ENCODE measurements around the gene ISCU. TPM values are rescaled to one million over a fixed set of nuclear protein-coding genes. Genes with fewer than 3 reads are reported as not detected.
A peak's percentile ranks its signal among the peaks of the same experiment; 100 is the strongest.

ISCU gene
- total RNA-seq, 6 experiments from 2014 or later: 36.7 to 81.8 (median 58.4) TPM

GRCh38 chr12:108519558-108519957 lies 42.8 kb upstream of the ISCU start:
- TF ChIP-seq POLR2A (IDR thresholded peaks at IDR 0.05) (no peak), CTCF (IDR thresholded peaks at IDR 0.05) (peak in 1 of 4 donors; percentile 8)
- intact Hi-C loops (cut with DNase I): no loop called here
- H3K4me1 ChIP-seq: peaks cover 0 to 8% (median 3%) of the 10 kb centered on the region in 4 donors
- no peak overlapping the region for H3K27ac ChIP-seq
- H3K9me3 ChIP-seq: no peaks in the 10 kb centered on the region
- DNase-seq (no peak), ATAC-seq (no peak)
- 42% methylated on average over 3 of the region's 4 CpGs for WGBS (ENCODE audit: insufficient coverage, low coverage, low lambda C conversion rate, missing lambda C conversion rate)
- H3K27me3 ChIP-seq: no peaks in the 10 kb centered on the region
- no peak overlapping the region for H3K4me3 ChIP-seq
- H3K36me3 ChIP-seq: peaks cover 0 to 64% (median 24%) of the 10 kb centered on the region in 4 donors

GRCh38 chr12:108523365-108523764 lies 39.0 kb upstream of the ISCU start:
- Histone ChIP-seq H3K9me3 (no peaks in the 10 kb centered on the region), H3K4me1 (no peaks in the 10 kb centered on the region), H3K36me3 (peaks cover 0 to 90% (median 35%) of the 10 kb centered on the region in 4 donors), H3K27ac (no peak overlapping the region), H3K4me3 (no peak overlapping the region), H3K27me3 (no peaks in the 10 kb centered on the region)
- intact Hi-C loops (cut with DNase I): no loop called here
- TF ChIP-seq CTCF (IDR thresholded peaks at IDR 0.05) (no peak), POLR2A (IDR thresholded peaks at IDR 0.05) (no peak)
- 75% methylated on average over 4 of the region's 14 CpGs for WGBS (ENCODE audit: insufficient coverage, low coverage, low lambda C conversion rate, missing lambda C conversion rate)
- no peak for ATAC-seq
- no peak for DNase-seq

- no peak for ATAC-seq
- H3K4me3 ChIP-seq: no peak overlapping the region
- no CpG with 5 or more reads among the region's 5 CpGs for WGBS (ENCODE audit: insufficient coverage, low coverage, low lambda C conversion rate, missing lambda C conversion rate)
- H3K27ac ChIP-seq: no peak overlapping the region
- peaks cover 0 to 91% (median 43%) of the 10 kb centered on the region in 4 donors for H3K36me3 ChIP-seq
- no peak for TF ChIP-seq POLR2A (IDR thresholded peaks at IDR 0.05)
- TF ChIP-seq CTCF (IDR thresholded peaks at IDR 0.05): no peak
- DNase-seq: no peak
- H3K4me1 ChIP-seq: no peaks in the 10 kb centered on the region
- no peaks in the 10 kb centered on the region for H3K9me3 ChIP-seq
- no peaks in the 10 kb centered on the region for H3K27me3 ChIP-seq
- intact Hi-C loops (cut with DNase I): no loop called here
Measured at GRCh38 chr12:108525681-108526080, 36.7 kb upstream of the ISCU start.

GRCh38 chr12:108526482-108527165 lies 35.8 kb upstream of the ISCU start:
- 64% methylated on average over 3 of the region's 10 CpGs for WGBS (ENCODE audit: insufficient coverage, low coverage, low lambda C conversion rate, missing lambda C conversion rate)
- Histone ChIP-seq H3K4me1 (no peaks in the 10 kb centered on the region), H3K36me3 (peaks cover 0 to 90% (median 41%) of the 10 kb centered on the region in 4 donors), H3K27ac (no peak overlapping the region), H3K9me3 (no peaks in the 10 kb centered on the region), H3K4me3 (no peak overlapping the region), H3K27me3 (no peaks in the 10 kb centered on the region)
- intact Hi-C loops (cut with DNase I): no loop called here
- no peak for ATAC-seq
- TF ChIP-seq CTCF (IDR thresholded peaks at IDR 0.05) (no peak), POLR2A (IDR thresholded peaks at IDR 0.05) (no peak)
- no peak for DNase-seq
